ENCODE data around the gene RBM24.

GRCh38 chr6:17267566-17267965 lies 13.6 kb upstream of the RBM24 start:
- TF ChIP-seq CTCF (conservative IDR thresholded peaks at IDR 0.05; ENCODE audit: low read length) (no peak), EZH2phosphoT487 (IDR thresholded peaks at IDR 0.05; ENCODE audit: borderline replicate concordance, low read depth, low read length) (no peak)

All from OCI-LY7 (cell line).